ENCODE data around the gene ATG7.

- no peak for TF ChIP-seq REST (IDR thresholded peaks at IDR 0.05; ENCODE audit: insufficient read depth in 1 of 2, low read depth in 2 of 2, low read length in 1 of 2)
- TF ChIP-seq, protein P1, sequence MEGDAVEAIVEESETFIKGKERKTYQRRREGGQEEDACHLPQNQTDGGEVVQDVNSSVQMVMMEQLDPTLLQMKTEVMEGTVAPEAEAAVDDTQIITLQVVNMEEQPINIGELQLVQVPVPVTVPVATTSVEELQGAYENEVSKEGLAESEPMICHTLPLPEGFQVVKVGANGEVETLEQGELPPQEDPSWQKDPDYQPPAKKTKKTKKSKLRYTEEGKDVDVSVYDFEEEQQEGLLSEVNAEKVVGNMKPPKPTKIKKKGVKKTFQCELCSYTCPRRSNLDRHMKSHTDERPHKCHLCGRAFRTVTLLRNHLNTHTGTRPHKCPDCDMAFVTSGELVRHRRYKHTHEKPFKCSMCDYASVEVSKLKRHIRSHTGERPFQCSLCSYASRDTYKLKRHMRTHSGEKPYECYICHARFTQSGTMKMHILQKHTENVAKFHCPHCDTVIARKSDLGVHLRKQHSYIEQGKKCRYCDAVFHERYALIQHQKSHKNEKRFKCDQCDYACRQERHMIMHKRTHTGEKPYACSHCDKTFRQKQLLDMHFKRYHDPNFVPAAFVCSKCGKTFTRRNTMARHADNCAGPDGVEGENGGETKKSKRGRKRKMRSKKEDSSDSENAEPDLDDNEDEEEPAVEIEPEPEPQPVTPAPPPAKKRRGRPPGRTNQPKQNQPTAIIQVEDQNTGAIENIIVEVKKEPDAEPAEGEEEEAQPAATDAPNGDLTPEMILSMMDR (IDR thresholded peaks at IDR 0.05), result no peak
- no peak; the same call in 1 of the 2 replicates for TF ChIP-seq POLR2AphosphoS5 (IDR thresholded peaks at IDR 0.05; ENCODE audit: low read depth, low read length)
- TF ChIP-seq SIN3A (IDR thresholded peaks at IDR 0.05; ENCODE audit: borderline replicate concordance, insufficient read depth, low read depth, low read length), result no peak
- no peak for TF ChIP-seq TCF7L2 (IDR thresholded peaks at IDR 0.05; ENCODE audit: low read depth, low read length)
Measured at GRCh38 chr3:11592445-11593298, 320.5 kb downstream of the ATG7 start.
